HG03354 (cell line): Measurements from ENCODE around the gene PTPRK.
"Not testable (repeated sequence)": the region's sequence is repeated elsewhere in the genome, so short reads cannot be mapped to it uniquely, and the experiment has no call there.

ENCODE experiments used
- ATAC-seq: cut with Tn5 transposase; IDR thresholded peaks from one replicate; pipeline ENCODE4 v1.9.1; 2021; ENCODE audit warnings: mild to moderate bottlenecking; ENCODE audit not compliant: unreplicated experiment, poor library complexity, severe bottlenecking

PTPRK gene

GRCh38 chr6:128018821-128019220 lies 501.6 kb downstream of the PTPRK start:
- ATAC-seq, result no peak

- no peak for ATAC-seq
Observed at GRCh38 chr6:128017288-128017687, 503.1 kb downstream of the PTPRK start.

- ATAC-seq, result no peak
Observed at GRCh38 chr6:128007658-128008057, 512.7 kb downstream of the PTPRK start.

- ATAC-seq, result no peak
Observed at GRCh38 chr6:128005009-128005408, 515.4 kb downstream of the PTPRK start.

GRCh38 chr6:128000363-128000762 lies 520.0 kb downstream of the PTPRK start:
- no peak for ATAC-seq

GRCh38 chr6:127998985-127999384 lies 521.4 kb downstream of the PTPRK start:
- ATAC-seq, result no peak

GRCh38 chr6:127997496-127998164 lies 522.8 kb downstream of the PTPRK start:
- no peak for ATAC-seq

GRCh38 chr6:127996925-127997324 lies 523.5 kb downstream of the PTPRK start:
- ATAC-seq, result no peak

- no peak for ATAC-seq
Observed at GRCh38 chr6:127992144-127992543, 528.3 kb downstream of the PTPRK start.

- ATAC-seq, result no peak
Observed at GRCh38 chr6:127990074-127990473, 530.3 kb downstream of the PTPRK start.

- no peak for ATAC-seq
Observed at GRCh38 chr6:127980996-127981395, 539.4 kb downstream of the PTPRK start.

- ATAC-seq, result not testable (repeated sequence)
Observed at GRCh38 chr6:127978185-127978584, 542.2 kb downstream of the PTPRK start.

GRCh38 chr6:127976796-127977195 lies 543.6 kb downstream of the PTPRK start:
- no peak for ATAC-seq

GRCh38 chr6:127976111-127976510 lies 544.3 kb downstream of the PTPRK start:
- no peak for ATAC-seq

GRCh38 chr6:127972815-127973214 lies 547.6 kb downstream of the PTPRK start:
- ATAC-seq, result no peak

GRCh38 chr6:127971945-127972391 lies 548.4 kb downstream of the PTPRK start:
- ATAC-seq, result no peak

GRCh38 chr6:127971386-127971785 lies 549.0 kb downstream of the PTPRK start:
- no peak for ATAC-seq

- no peak for ATAC-seq
Observed at GRCh38 chr6:127969701-127970100, 550.7 kb downstream of the PTPRK start.

GRCh38 chr6:127968394-127968793 lies 552.0 kb downstream of the PTPRK start:
- no peak for ATAC-seq

GRCh38 chr6:127967708-127968107 lies 552.7 kb downstream of the PTPRK start:
- no peak for ATAC-seq

GRCh38 chr6:127966616-127967015 lies 553.8 kb downstream of the PTPRK start:
- ATAC-seq, result no peak

- ATAC-seq, result no peak
Observed at GRCh38 chr6:127963495-127963894, 556.9 kb downstream of the PTPRK start.
